OCI-LY1 (cell line): Measurements from ENCODE around the gene TSKU.

Experiments
- H2AFZ ChIP-seq: fragments of 200-600 bp; sonication (generic), shearing (Covaris generic); 2 replicates; pipeline ENCODE4 v1.6.0; 2014; ENCODE audit warnings: antibody characterized with exemption, mild to moderate bottlenecking, low read length
- H3F3A ChIP-seq: fragments of 200-600 bp; sonication (generic), shearing (Covaris generic); 2 replicates; pipeline ENCODE4 v1.6.0; 2014; ENCODE audit warnings: mild to moderate bottlenecking, antibody characterized with exemption, low read length, moderate library complexity; ENCODE audit not compliant: insufficient read depth
- H3K27ac ChIP-seq: fragments of 200-600 bp; sonication (generic); 2 replicates; pipeline ENCODE4 v1.5.1; 2014; ENCODE audit warnings: low read length, mixed run types, mild to moderate bottlenecking, low read depth; ENCODE audit not compliant: poor library complexity, severe bottlenecking
- H3K27me3 ChIP-seq: fragments of 200-600 bp; sonication (generic); 2 replicates; pipeline ENCODE4 v1.6.0; 2014; ENCODE audit warnings: antibody characterized with exemption, mild to moderate bottlenecking, low read length, moderate library complexity; ENCODE audit not compliant: insufficient read depth
- H3K36me3 ChIP-seq: fragments of 200-600 bp; sonication (generic); 2 replicates; pipeline ENCODE4 v1.6.1; 2014; ENCODE audit warnings: mild to moderate bottlenecking, antibody characterized with exemption, low read length, moderate library complexity, mixed read lengths; ENCODE audit not compliant: insufficient read depth
- H3K4me1 ChIP-seq: fragments of 200-600 bp; sonication (generic); 2 replicates; pipeline ENCODE4 v1.5.1; 2014; ENCODE audit warnings: mild to moderate bottlenecking, low read length, moderate library complexity; ENCODE audit not compliant: insufficient read depth, severe bottlenecking
- H3K4me2 ChIP-seq: fragments of 200-600 bp; sonication (generic), shearing (Covaris generic); 2 replicates; pipeline ENCODE4 v1.6.1; 2014; ENCODE audit warnings: low read length
- H3K4me3 ChIP-seq: fragments of 200-600 bp; sonication (generic); 2 replicates; pipeline ENCODE4 v1.5.1; 2014; ENCODE audit warnings: low read length, low read depth, mild to moderate bottlenecking, mixed read lengths; ENCODE audit not compliant: poor library complexity, severe bottlenecking
- H3K79me2 ChIP-seq: fragments of 200-600 bp; shearing (Covaris generic); 2 replicates; pipeline ENCODE4 v1.6.1; 2016; ENCODE audit warnings: mixed run types, low read length, mixed read lengths; ENCODE audit not compliant: insufficient read depth
- H3K9ac ChIP-seq: fragments of 200-600 bp; sonication (generic), shearing (Covaris generic); 2 replicates; pipeline ENCODE4 v1.6.1; 2014; ENCODE audit warnings: mild to moderate bottlenecking, low read length, mixed read lengths
- H3K9me2 ChIP-seq: fragments of 200-600 bp; sonication (generic), shearing (Covaris generic); 2 replicates; pipeline ENCODE4 v1.6.1; 2014; ENCODE audit warnings: low read depth, mild to moderate bottlenecking, low read length, mixed read lengths
- H3K9me3 ChIP-seq: fragments of 200-600 bp; shearing (Covaris generic); 2 replicates; pipeline ENCODE4 v1.6.1; 2014; ENCODE audit warnings: low read length, mixed read lengths
- H4K20me1 ChIP-seq: fragments of 200-600 bp; sonication (generic), shearing (Covaris generic); 2 replicates; pipeline ENCODE4 v1.6.0; 2016; ENCODE audit warnings: mild to moderate bottlenecking, low read length; ENCODE audit not compliant: insufficient read depth
- CTCF ChIP-seq: fragments of 200-600 bp; sonication (generic), shearing (Covaris generic); IDR thresholded peaks from 2 replicates; pipeline ENCODE4 v1.5.1; 2017; ENCODE audit warnings: mild to moderate bottlenecking, antibody characterized with exemption, low read length, moderate library complexity, mixed read lengths
- EZH2 ChIP-seq: fragments of 200-600 bp; sonication (generic), shearing (Covaris generic); IDR thresholded peaks from 2 replicates; pipeline ENCODE4 v1.8.0; 2017; ENCODE audit warnings: borderline replicate concordance, mixed run types, mild to moderate bottlenecking, antibody characterized with exemption, low read length, moderate library complexity, mixed read lengths

The TSKU gene

GRCh38 chr11:76764941-76765665 lies 18.1 kb upstream of the TSKU start:
- Histone ChIP-seq H2AFZ (no peak overlapping the region), H3K27me3 (no peaks in the 10 kb centered on the region), H3F3A (no peaks in the 10 kb centered on the region), H3K9ac (no peak overlapping the region), H3K79me2 (no peaks in the 10 kb centered on the region), H3K4me3 (no peak overlapping the region), H3K36me3 (no peaks in the 10 kb centered on the region), H3K9me2 (no peaks in the 10 kb centered on the region), H3K4me2 (no peak overlapping the region), H3K9me3 (no peaks in the 10 kb centered on the region), H3K4me1 (no peaks in the 10 kb centered on the region), H3K27ac (no peak overlapping the region), H4K20me1 (no peaks in the 10 kb centered on the region)
- TF ChIP-seq CTCF (no peak), EZH2 (no peak)

GRCh38 chr11:76765863-76766350 lies 17.2 kb upstream of the TSKU start:
- Histone ChIP-seq H3K36me3 (no peaks in the 10 kb centered on the region), H3K27me3 (no peaks in the 10 kb centered on the region), H3K9me2 (no peaks in the 10 kb centered on the region), H3K27ac (no peak overlapping the region), H4K20me1 (no peaks in the 10 kb centered on the region), H3K4me1 (no peaks in the 10 kb centered on the region), H3F3A (no peaks in the 10 kb centered on the region), H3K79me2 (no peaks in the 10 kb centered on the region), H3K4me2 (no peak overlapping the region), H3K9ac (no peak overlapping the region), H3K9me3 (no peaks in the 10 kb centered on the region), H2AFZ (no peak overlapping the region), H3K4me3 (no peak overlapping the region)
- no peak for TF ChIP-seq EZH2
- no peak for TF ChIP-seq CTCF

GRCh38 chr11:76766521-76766920 lies 16.6 kb upstream of the TSKU start:
- H3K36me3 ChIP-seq: no peaks in the 10 kb centered on the region
- H3K27me3 ChIP-seq: 0 out of 2 replicates have a peak, but pooled peaks cover 4% of the 10 kb centered on the region
- no peak overlapping the region for H3K4me2 ChIP-seq
- no peaks in the 10 kb centered on the region for H3K4me1 ChIP-seq
- H2AFZ ChIP-seq: no peak overlapping the region
- H3K4me3 ChIP-seq: no peak overlapping the region
- H4K20me1 ChIP-seq: no peaks in the 10 kb centered on the region
- H3K9ac ChIP-seq: no peak overlapping the region
- H3K79me2 ChIP-seq: no peaks in the 10 kb centered on the region
- no peaks in the 10 kb centered on the region for H3K9me3 ChIP-seq
- TF ChIP-seq EZH2: no peak
- no peak for TF ChIP-seq CTCF
- H3K27ac ChIP-seq: no peak overlapping the region
- H3F3A ChIP-seq: no peaks in the 10 kb centered on the region
- H3K9me2 ChIP-seq: no peaks in the 10 kb centered on the region
